Suprapubic skin (tissue), 4 donors: ENCODE measurements around the gene POC1A.

Source experiments
- CTCF ChIP-seq, 2 donors: fragments of 200-600 bp in 1 of 2; fragments of 450-650 bp in 1 of 2; sonication (generic) in 1 of 2; IDR thresholded peaks; one replicate each; pipeline ENCODE4 v1.5.1; 2016 to 2019; ENCODE audit warnings: antibody characterized with exemption in 2 of 2, mild to moderate bottlenecking in 1 of 2, moderate library complexity in 1 of 2
- EP300 ChIP-seq: sonication (generic); formaldehyde crosslinking; IDR thresholded peaks from one replicate; pipeline ENCODE4 v1.6.1; 2017; ENCODE audit warnings: antibody characterized with exemption
- POLR2A ChIP-seq, 2 donors: fragments of 450-650 bp; IDR thresholded peaks; one replicate each; pipeline ENCODE4 v1.6.1; 2017; ENCODE audit warnings: antibody characterized with exemption in 2 of 2, mild to moderate bottlenecking in 2 of 2, moderate library complexity in 2 of 2
- POLR2AphosphoS5 ChIP-seq, 3 donors: sonication (generic); formaldehyde crosslinking; IDR thresholded peaks; one replicate each; pipeline ENCODE4 v1.6.1; 2017; ENCODE audit warnings: antibody characterized with exemption in 3 of 3

GRCh38 chr3:52171514-52172261 lies 17.5 kb upstream of the POC1A start:
- no peak for TF ChIP-seq CTCF (IDR thresholded peaks at IDR 0.05)
- no peak for TF ChIP-seq POLR2A (IDR thresholded peaks at IDR 0.05)
- TF ChIP-seq POLR2AphosphoS5 (IDR thresholded peaks at IDR 0.05), result no peak
- no peak for TF ChIP-seq EP300
